GM12892 (cell line): ENCODE measurements around the gene PDCD1.

Source experiments
- POLR2A ChIP-seq: IDR thresholded peaks from 2 replicates; pipeline ENCODE4 v1.6.1; 2011; ENCODE audit warnings: low read depth, low read length, control low read depth
- POLR2AphosphoS5 ChIP-seq: IDR thresholded peaks from 2 replicates; pipeline ENCODE4 v1.6.1; 2011; ENCODE audit warnings: low read depth, low read length, control low read depth
- TAF1 ChIP-seq: IDR thresholded peaks from 2 replicates; pipeline ENCODE4 v1.6.1; 2011; ENCODE audit warnings: low read depth, mild to moderate bottlenecking, control low read depth, low read length, borderline replicate concordance

DNA sequence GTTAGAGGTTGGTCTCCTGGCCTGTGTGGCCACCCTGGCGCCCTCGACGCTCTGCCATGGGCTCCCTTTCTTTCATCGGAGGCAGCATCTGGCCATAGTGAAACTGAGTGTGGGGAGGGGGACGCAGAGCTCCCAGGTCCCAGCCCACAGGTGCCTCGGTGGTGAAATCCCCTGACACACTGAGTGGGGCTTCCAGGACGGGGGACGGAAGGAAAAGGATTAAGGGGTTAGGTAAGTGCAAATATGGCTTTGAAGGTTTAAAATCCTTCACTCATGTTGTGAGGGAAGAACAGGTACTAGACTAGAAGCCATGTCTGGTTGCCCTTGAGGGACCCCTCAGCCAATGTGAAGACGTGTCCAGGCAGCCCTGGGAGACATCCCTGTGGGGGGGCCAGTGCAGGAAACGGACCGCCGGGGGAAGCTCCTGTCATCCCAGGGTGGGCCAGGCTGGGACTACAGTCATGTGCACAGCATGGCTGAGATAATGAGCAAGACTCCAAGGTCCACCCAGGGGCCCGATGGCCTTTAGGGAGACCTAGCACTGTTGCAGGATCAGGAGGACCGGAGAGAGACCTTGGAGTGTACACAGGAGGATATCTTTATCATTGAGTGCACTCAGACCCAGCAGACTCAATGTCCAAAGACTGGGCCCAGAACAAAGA is 47.2 kb upstream of the PDCD1 start:
- TF ChIP-seq POLR2A (no peak), POLR2AphosphoS5 (no peak), TAF1 (no peak)
